ENCODE measurements around the gene TSPAN12.

TSPAN12 gene

GRCh38 chr7:120841608-120842007 lies 16.3 kb downstream of the TSPAN12 start:
- no peak for FAIRE-seq

GRCh38 chr7:120838281-120838682 lies 19.7 kb downstream of the TSPAN12 start:
- FAIRE-seq: no peak

DNA sequence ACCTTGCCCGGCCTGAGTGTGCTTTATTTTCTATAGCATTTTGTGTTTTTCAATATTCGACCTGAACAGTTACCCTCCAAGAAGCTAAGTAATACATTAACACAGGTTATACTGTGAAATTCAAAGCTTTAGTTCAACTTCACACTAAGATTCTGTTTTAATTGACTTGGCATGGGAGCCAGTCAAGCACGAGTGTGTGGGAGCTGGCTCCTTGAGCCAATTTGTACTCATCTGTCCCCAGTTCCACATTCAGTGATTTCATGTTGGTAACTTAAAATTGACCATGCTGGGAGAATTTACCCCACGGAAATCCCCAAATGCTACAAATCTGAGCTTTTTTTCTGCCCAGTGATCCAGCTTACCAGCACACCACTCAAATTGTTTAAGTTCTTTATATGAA lies 20.3 kb downstream of the TSPAN12 start:
- no peak for FAIRE-seq

GRCh38 chr7:120836556-120837115 lies 21.3 kb downstream of the TSPAN12 start:
- FAIRE-seq: no peak

GRCh38 chr7:120834726-120835125 lies 23.2 kb downstream of the TSPAN12 start:
- no peak for FAIRE-seq

DNA sequence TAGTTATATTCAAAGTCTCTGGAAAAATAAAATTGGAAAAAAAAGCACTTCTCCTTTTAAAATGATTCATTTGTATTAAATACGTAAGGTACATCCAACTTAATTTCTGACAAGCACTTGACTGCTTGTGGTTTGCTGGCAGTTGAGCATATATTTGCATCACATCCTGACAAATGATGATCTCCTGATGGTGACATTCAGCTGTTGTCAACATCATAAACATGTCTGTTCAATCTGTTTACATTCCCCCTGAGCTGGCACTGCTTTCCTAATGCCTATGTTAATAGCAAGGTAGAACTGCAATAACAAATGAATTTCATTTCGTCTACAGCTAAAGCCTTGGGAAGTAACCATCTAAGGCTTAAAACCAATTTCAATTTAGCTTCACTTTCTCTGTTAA lies 24.4 kb downstream of the TSPAN12 start:
- no peak for FAIRE-seq

- no peak for FAIRE-seq
Observed at GRCh38 chr7:120832803-120833202, 25.1 kb downstream of the TSPAN12 start.

DNA sequence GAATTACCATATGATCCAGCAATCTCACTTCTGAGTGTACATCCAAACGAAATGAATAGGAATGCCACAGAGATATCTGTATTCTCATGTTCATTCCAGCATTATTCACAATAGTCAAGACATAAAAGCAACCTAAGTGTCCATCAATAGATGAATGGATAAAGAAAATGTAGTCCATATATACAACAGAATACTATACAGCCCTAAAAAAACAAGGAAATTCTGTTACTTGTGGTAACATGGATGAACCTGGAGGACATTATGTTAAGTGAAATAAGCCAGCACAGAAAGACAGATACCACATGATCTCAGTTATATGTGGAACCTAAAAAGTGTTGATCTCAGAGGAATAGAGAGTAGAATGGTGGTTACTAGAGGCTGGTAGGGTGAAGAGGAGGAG lies 26.7 kb downstream of the TSPAN12 start:
- FAIRE-seq: no peak

DNA sequence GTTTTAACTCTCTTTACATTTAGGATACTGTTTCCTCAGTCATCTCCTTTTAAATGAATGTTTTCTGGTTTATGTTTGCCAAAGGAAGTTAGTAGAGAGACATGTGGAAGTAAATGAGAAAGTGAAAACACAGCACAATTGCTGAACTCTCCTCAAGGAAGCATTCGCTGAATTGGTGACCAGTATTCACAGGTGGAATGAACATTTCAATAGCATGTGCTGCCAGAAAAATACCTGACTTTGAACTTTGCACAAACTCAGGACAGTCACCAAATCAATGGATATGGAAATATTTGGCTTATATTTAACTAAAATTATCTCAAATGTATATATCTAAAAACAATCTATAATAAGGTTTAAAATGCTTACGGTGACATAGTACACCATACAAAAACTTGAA lies 28.5 kb downstream of the TSPAN12 start:
- FAIRE-seq: no peak

- no peak for FAIRE-seq
Observed at GRCh38 chr7:120828528-120828927, 29.4 kb downstream of the TSPAN12 start.

GRCh38 chr7:120827371-120828118 lies 30.4 kb downstream of the TSPAN12 start:
- FAIRE-seq: no peak

DNA sequence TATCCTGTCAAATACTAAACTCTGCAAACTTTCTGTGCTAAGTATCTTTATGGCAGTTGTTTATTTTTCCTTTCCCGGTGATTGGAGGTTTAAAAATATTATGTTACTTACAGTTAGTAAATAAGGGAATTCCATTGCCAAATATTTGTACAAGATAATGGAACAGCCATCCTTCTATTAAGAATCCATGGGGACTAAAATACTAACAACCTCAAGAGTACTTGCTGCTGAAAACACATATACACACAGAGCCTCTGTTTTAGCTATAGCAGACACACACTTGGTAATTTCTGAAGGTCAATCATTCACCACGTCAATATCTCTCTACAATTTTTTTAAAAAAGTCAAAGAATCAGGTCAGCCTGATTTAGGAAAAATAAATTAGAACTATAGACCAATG lies 32.4 kb downstream of the TSPAN12 start:
- no peak for FAIRE-seq

GRCh38 chr7:120825152-120825551 lies 32.8 kb downstream of the TSPAN12 start:
- FAIRE-seq: no peak

DNA sequence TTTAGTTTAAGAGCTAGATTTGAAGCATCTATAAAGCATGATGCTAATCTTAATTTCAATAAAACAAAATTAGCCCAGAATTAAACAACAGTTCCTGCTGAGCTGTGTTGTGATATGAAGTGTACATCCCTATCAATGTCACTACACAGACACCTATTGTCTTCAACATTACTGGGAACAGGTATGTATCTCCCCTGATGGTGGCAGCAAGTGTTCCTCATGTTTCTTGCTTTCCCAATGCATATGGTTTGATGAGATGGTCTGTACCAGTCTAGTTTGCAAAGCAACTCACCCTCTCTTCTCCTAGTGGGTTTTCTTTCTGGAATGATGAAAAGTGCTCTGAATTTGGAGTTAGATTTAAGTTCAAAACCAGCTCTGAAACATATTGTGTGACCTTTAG lies 38.1 kb downstream of the TSPAN12 start:
- no peak for FAIRE-seq

- no peak for FAIRE-seq
Observed at GRCh38 chr7:120817851-120818250, 40.1 kb downstream of the TSPAN12 start.

- FAIRE-seq: no peak
Observed at GRCh38 chr7:120814253-120814939, 43.5 kb downstream of the TSPAN12 start.

- no peak for FAIRE-seq
Observed at GRCh38 chr7:120813546-120814252, 44.2 kb downstream of the TSPAN12 start.

- FAIRE-seq: no peak
Observed at GRCh38 chr7:120813089-120813488, 44.9 kb downstream of the TSPAN12 start.

DNA sequence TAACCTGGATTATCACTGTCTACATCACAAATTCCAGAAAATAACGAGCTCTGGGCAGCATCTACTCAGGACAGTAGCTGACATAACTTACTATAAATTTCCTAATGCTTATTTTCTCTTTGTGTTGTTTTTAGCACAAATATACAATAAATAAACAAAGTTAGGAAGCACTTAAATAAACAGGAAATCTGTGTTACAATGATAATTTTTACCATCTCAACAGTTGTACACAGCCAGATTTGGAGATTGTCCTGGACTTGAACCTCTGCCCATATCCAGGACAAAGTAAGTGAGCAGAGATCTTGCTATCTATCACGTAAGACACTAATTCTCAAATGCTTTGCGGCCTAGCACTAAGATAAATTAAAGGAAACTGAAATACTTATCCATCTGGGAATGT lies 48.7 kb downstream of the TSPAN12 start:
- no peak for FAIRE-seq

- FAIRE-seq: no peak
Observed at GRCh38 chr7:120807390-120807789, 50.6 kb downstream of the TSPAN12 start.

DNA sequence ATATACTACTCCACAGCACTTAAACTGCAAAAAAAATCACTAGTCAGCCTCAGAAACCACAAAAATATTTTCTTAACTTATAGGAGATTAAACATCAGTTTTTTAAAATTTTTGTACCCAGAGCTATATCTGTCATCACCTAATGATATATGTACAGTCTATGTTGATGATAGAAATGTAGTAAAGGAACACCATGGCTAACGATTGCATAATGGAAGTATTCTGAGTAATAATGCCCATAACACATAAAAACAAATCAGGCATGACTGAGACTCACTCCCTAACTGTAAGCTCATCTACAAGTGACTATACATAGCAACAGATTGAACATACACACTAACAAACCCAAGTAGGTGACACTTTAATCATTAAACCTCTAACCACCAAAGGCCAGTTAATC lies 51.3 kb downstream of the TSPAN12 start:
- no peak for FAIRE-seq

- peak; percentile 53 for FAIRE-seq
Observed at GRCh38 chr7:120805636-120806388, 52.1 kb downstream of the TSPAN12 start.

- FAIRE-seq: no peak
Observed at GRCh38 chr7:120802751-120803150, 55.2 kb downstream of the TSPAN12 start.
